Ectodermal cell (in vitro differentiated cells): ENCODE measurements around the gene RAPH1.
"Not testable (repeated sequence)": the region's sequence is repeated elsewhere in the genome, so short reads cannot be mapped to it uniquely, and the experiment has no call there.

ENCODE experiments used
- H3K27ac ChIP-seq: 2 replicates; pipeline ENCODE4 v1.7.0; 2013; ENCODE audit warnings: mild to moderate bottlenecking, low read depth, low read length; ENCODE audit not compliant: insufficient read depth, poor library complexity, severe bottlenecking
- H3K27me3 ChIP-seq: 2 replicates; pipeline ENCODE4 v1.7.0; 2013; ENCODE audit warnings: mild to moderate bottlenecking, low read length; ENCODE audit not compliant: insufficient read depth, control insufficient read depth, poor library complexity, severe bottlenecking
- H3K36me3 ChIP-seq: one replicate; pipeline ENCODE4 v1.7.0; 2013; ENCODE audit warnings: low read length; ENCODE audit not compliant: control insufficient read depth, insufficient read depth
- H3K4me1 ChIP-seq: one replicate; pipeline ENCODE4 v1.7.0; 2013; ENCODE audit warnings: low read length; ENCODE audit not compliant: control insufficient read depth, insufficient read depth
- H3K4me3 ChIP-seq: 2 replicates; pipeline ENCODE4 v1.7.0; 2013; ENCODE audit warnings: low read depth, low read length, control low read depth; ENCODE audit not compliant: insufficient read depth
- H3K9me3 ChIP-seq: 2 replicates; pipeline ENCODE4 v1.7.0; 2013; ENCODE audit warnings: mild to moderate bottlenecking, low read length, moderate library complexity; ENCODE audit not compliant: control insufficient read depth
- WGBS, 2 experiments: methylation state at CpG; one replicate each; pipeline ENCODE4 v1.1.7; 2013; ENCODE audit warnings: missing lambda C conversion rate in 2 of 2; 5-methylcytosine and 5-hydroxymethylcytosine counted together

RAPH1 gene

GRCh38 chr2:203527719-203528118, 7.4 kb downstream of the RAPH1 start:
- H3K36me3 ChIP-seq = no peaks in the 10 kb centered on the region
- WGBS, 2 experiments = 91 to 97% methylated on average over 3 of the region's 3 CpGs
- no peaks in the 10 kb centered on the region for H3K27me3 ChIP-seq
- H3K27ac ChIP-seq = no peak overlapping the region
- H3K9me3 ChIP-seq = no peaks in the 10 kb centered on the region
- H3K4me1 ChIP-seq = no peaks in the 10 kb centered on the region
- no peak overlapping the region for H3K4me3 ChIP-seq

- WGBS, 2 experiments = 90 to 96% methylated on average over 9 of the region's 9 CpGs
- H3K27me3 ChIP-seq, H3K4me3 ChIP-seq: not testable (repeated sequence)
These were observed 21.8 kb downstream of the RAPH1 start for GRCh38 chr2:203513268-203513667.

GRCh38 chr2:203510941-203511305, 24.2 kb downstream of the RAPH1 start:
- Histone ChIP-seq H3K36me3 (no peaks in the 10 kb centered on the region), H3K4me3 (no peak overlapping the region), H3K9me3 (no peaks in the 10 kb centered on the region), H3K27me3 (no peaks in the 10 kb centered on the region), H3K4me1 (no peaks in the 10 kb centered on the region), H3K27ac (no peak overlapping the region)
- 100% methylated on average over 1 of the region's 1 CpG; no CpG with 5 or more reads in 1 of the 2 experiments for WGBS, 2 experiments

More at GRCh38 chr2:203513268-203513667, 21.8 kb downstream of the RAPH1 start:
- H3K9me3 ChIP-seq, H3K4me1 ChIP-seq, H3K27ac ChIP-seq, H3K36me3 ChIP-seq: not testable (repeated sequence)

- H3K9me3 ChIP-seq = no peaks in the 10 kb centered on the region
- no peak overlapping the region for H3K27ac ChIP-seq
- no peaks in the 10 kb centered on the region for H3K36me3 ChIP-seq
- no peak overlapping the region for H3K4me3 ChIP-seq
- no peaks in the 10 kb centered on the region for H3K27me3 ChIP-seq
- no peaks in the 10 kb centered on the region for H3K4me1 ChIP-seq
- 100% methylated on average over 1 of the region's 2 CpGs; no CpG with 5 or more reads in 1 of the 2 experiments for WGBS, 2 experiments
These were observed 24.7 kb downstream of the RAPH1 start for GRCh38 chr2:203510256-203510940.

GRCh38 chr2:203503460-203503859, 31.6 kb downstream of the RAPH1 start:
- H3K4me3 ChIP-seq, H3K9me3 ChIP-seq, H3K27ac ChIP-seq, H3K4me1 ChIP-seq, H3K36me3 ChIP-seq, H3K27me3 ChIP-seq: not testable (repeated sequence)
- WGBS, 2 experiments = 97 to 99% methylated on average over 1 of the region's 1 CpG

GRCh38 chr2:203501873-203502272, 33.2 kb downstream of the RAPH1 start:
- H3K36me3 ChIP-seq = no peaks in the 10 kb centered on the region
- H3K27me3 ChIP-seq = no peaks in the 10 kb centered on the region
- 86 to 100% methylated on average over 1 of the region's 1 CpG for WGBS, 2 experiments
- no peaks in the 10 kb centered on the region for H3K9me3 ChIP-seq
- no peaks in the 10 kb centered on the region for H3K4me1 ChIP-seq
- no peak overlapping the region for H3K4me3 ChIP-seq
- H3K27ac ChIP-seq = no peak overlapping the region

GRCh38 chr2:203500951-203501350, 34.1 kb downstream of the RAPH1 start:
- no peaks in the 10 kb centered on the region for H3K4me1 ChIP-seq
- no peak overlapping the region for H3K4me3 ChIP-seq
- H3K36me3 ChIP-seq = no peaks in the 10 kb centered on the region
- 82 to 98% methylated on average over 1 of the region's 1 CpG for WGBS, 2 experiments
- H3K9me3 ChIP-seq = no peaks in the 10 kb centered on the region
- H3K27me3 ChIP-seq = no peaks in the 10 kb centered on the region
- no peak overlapping the region for H3K27ac ChIP-seq

GRCh38 chr2:203500297-203500696, 34.8 kb downstream of the RAPH1 start:
- no peaks in the 10 kb centered on the region for H3K9me3 ChIP-seq
- no peak overlapping the region for H3K27ac ChIP-seq
- H3K27me3 ChIP-seq = no peaks in the 10 kb centered on the region
- no peaks in the 10 kb centered on the region for H3K4me1 ChIP-seq
- 89 to 97% methylated on average over 2 of the region's 2 CpGs for WGBS, 2 experiments
- no peak overlapping the region for H3K4me3 ChIP-seq
- H3K36me3 ChIP-seq = no peaks in the 10 kb centered on the region

GRCh38 chr2:203498161-203498560, 36.9 kb downstream of the RAPH1 start:
- no peak overlapping the region for H3K27ac ChIP-seq
- WGBS, 2 experiments = 97 to 99% methylated on average over 4 of the region's 4 CpGs
- no peaks in the 10 kb centered on the region for H3K36me3 ChIP-seq
- H3K4me3 ChIP-seq = no peak overlapping the region
- H3K9me3 ChIP-seq = no peaks in the 10 kb centered on the region
- H3K4me1 ChIP-seq = no peaks in the 10 kb centered on the region
- no peaks in the 10 kb centered on the region for H3K27me3 ChIP-seq

- Histone ChIP-seq H3K36me3 (no peaks in the 10 kb centered on the region), H3K9me3 (no peaks in the 10 kb centered on the region), H3K27me3 (no peaks in the 10 kb centered on the region), H3K4me3 (no peak overlapping the region), H3K4me1 (no peaks in the 10 kb centered on the region), H3K27ac (no peak overlapping the region)
- WGBS, 2 experiments = 94 to 98% methylated on average over 1 to 2 of the region's 2 CpGs
These were observed 42.1 kb downstream of the RAPH1 start for GRCh38 chr2:203492965-203493364.

- Histone ChIP-seq H3K27me3 (no peaks in the 10 kb centered on the region), H3K27ac (no peak overlapping the region), H3K4me3 (no peak overlapping the region), H3K4me1 (no peaks in the 10 kb centered on the region), H3K36me3 (no peaks in the 10 kb centered on the region), H3K9me3 (no peaks in the 10 kb centered on the region)
- WGBS, 2 experiments = 88 to 100% methylated on average over 2 to 3 of the region's 3 CpGs
These were observed 44.7 kb downstream of the RAPH1 start for GRCh38 chr2:203490391-203490790.
